Stimulated activated CD8-positive, alpha-beta memory T cell treated with anti-CD3 and anti-CD28 coated beads, Interleukin-4, amount 100 ng/mL, for 24 hours (primary cell): ENCODE measurements around the gene POTEI.
"Not testable (repeated sequence)": the region's sequence is repeated elsewhere in the genome, so short reads cannot be mapped to it uniquely, and the experiment has no call there.

Experiments used
- DNase-seq: peaks from one replicate; pipeline ENCODE4 v3.0.0-alpha.2; 2020; ENCODE audit warnings: low read depth

POTEI gene

GRCh38 chr2:130455413-130455812 lies 53.7 kb downstream of the POTEI start:
- DNase-seq: not testable (repeated sequence)

- not testable (repeated sequence) for DNase-seq
Measured at GRCh38 chr2:130454712-130455083, 54.4 kb downstream of the POTEI start.

GRCh38 chr2:130453955-130454711 lies 55.0 kb downstream of the POTEI start:
- DNase-seq: not testable (repeated sequence)

GRCh38 chr2:130452897-130453296 lies 56.2 kb downstream of the POTEI start:
- not testable (repeated sequence) for DNase-seq

GRCh38 chr2:130451823-130452222 lies 57.3 kb downstream of the POTEI start:
- not testable (repeated sequence) for DNase-seq

GRCh38 chr2:130451278-130451677 lies 57.9 kb downstream of the POTEI start:
- DNase-seq: not testable (repeated sequence)

- not testable (repeated sequence) for DNase-seq
Measured at GRCh38 chr2:130450366-130450765, 58.8 kb downstream of the POTEI start.

GRCh38 chr2:130427631-130428030 lies 81.5 kb downstream of the POTEI start:
- DNase-seq: not testable (repeated sequence)

- DNase-seq: not testable (repeated sequence)
Measured at GRCh38 chr2:130418845-130419244, 90.3 kb downstream of the POTEI start.

GRCh38 chr2:130416693-130417092 lies 92.4 kb downstream of the POTEI start:
- not testable (repeated sequence) for DNase-seq
